CD4-positive, alpha-beta memory T cell (primary cell): Measurements from ENCODE around the gene RER1. TPM values are rescaled to one million over a fixed set of nuclear protein-coding genes. Genes with fewer than 3 reads are reported as not detected.

Experiments
- CTCF ChIA-PET: fragments of 350-600 bp; sonication (Branson Sonifier 250); formaldehyde crosslinking; loops from one replicate; lab custom pipeline; 2021; ENCODE audit warnings: inconsistent platforms; ENCODE audit not compliant: partially characterized antibody; lab: Charles Lee
- POLR2A ChIA-PET: fragments of 350-600 bp; sonication (Branson Sonifier 250); formaldehyde crosslinking; loops from one replicate; lab custom pipeline; 2021; ENCODE audit not compliant: partially characterized antibody; lab: Charles Lee
- DNase-seq, 5 donors: peaks; one replicate each; pipeline versions ENCODE4 v3.0.0 to v3.0.0-alpha.2; 2020 to 2022; ENCODE audit warnings: mixed read lengths in 1 of 5
- H3K27ac ChIP-seq: one replicate; pipeline ENCODE4 v1.7.0; 2013; ENCODE audit warnings: low read depth, low read length
- H3K27me3 ChIP-seq: 2 replicates; pipeline ENCODE4 v1.7.0; 2013; ENCODE audit warnings: mild to moderate bottlenecking, low read length, moderate library complexity; ENCODE audit not compliant: insufficient read depth
- H3K36me3 ChIP-seq: 2 replicates; pipeline ENCODE4 v1.7.0; 2013; ENCODE audit warnings: mild to moderate bottlenecking, low read length, moderate library complexity; ENCODE audit not compliant: insufficient read depth
- H3K4me1 ChIP-seq: 2 replicates; pipeline ENCODE4 v1.7.0; 2013; ENCODE audit warnings: mild to moderate bottlenecking, low read length, moderate library complexity; ENCODE audit not compliant: insufficient read depth
- H3K4me3 ChIP-seq, 2 donors: one replicate each; pipeline ENCODE4 v1.7.0; 2013; ENCODE audit warnings: low read length in 2 of 2, mild to moderate bottlenecking in 1 of 2
- H3K9me3 ChIP-seq, 2 donors: one replicate each; pipeline ENCODE4 v1.7.0; 2013; ENCODE audit warnings: low read length in 2 of 2, control low read depth in 1 of 2; ENCODE audit not compliant: control insufficient read depth in 1 of 2
- H3K27ac Mint-ChIP-seq, 7 donors: one replicate each; pipeline ENCODE4 v1.8.0; 2020 to 2021; ENCODE audit warnings: mixed read lengths in 7 of 7, mild to moderate bottlenecking in 6 of 7, inconsistent platforms in 3 of 7, moderate library complexity in 3 of 7
- H3K27me3 Mint-ChIP-seq, 2 donors: one replicate each; pipeline ENCODE4 v1.8.0; 2020 to 2021; ENCODE audit warnings: mixed read lengths in 2 of 2
- H3K36me3 Mint-ChIP-seq, 2 donors: one replicate each; pipeline ENCODE4 v1.8.0; 2020 to 2021; ENCODE audit warnings: mixed read lengths in 2 of 2, inconsistent platforms in 1 of 2, mild to moderate bottlenecking in 1 of 2
- H3K4me1 Mint-ChIP-seq, 4 donors: one replicate each; pipeline ENCODE4 v1.8.0; 2020 to 2021; ENCODE audit warnings: mixed read lengths in 4 of 4, mild to moderate bottlenecking in 1 of 4
- H3K4me3 Mint-ChIP-seq, 8 donors: one replicate each; pipeline ENCODE4 v1.8.0; 2020 to 2021; ENCODE audit warnings: mixed read lengths in 8 of 8, mild to moderate bottlenecking in 7 of 8, moderate library complexity in 6 of 8, inconsistent platforms in 3 of 8
- H3K9me3 Mint-ChIP-seq, 8 donors: one replicate each; pipeline ENCODE4 v1.8.0; 2020 to 2021; ENCODE audit warnings: mixed read lengths in 8 of 8, mild to moderate bottlenecking in 5 of 8, inconsistent platforms in 3 of 8, moderate library complexity in 1 of 8
- intact Hi-C: fragments of 100-400 bp; cut with micrococcal nuclease; formaldehyde crosslinking; loops from one replicate; pipeline ENCODE4 v1.15.1; 2023
- polyA plus RNA-seq, 2 donors: library from polyadenylated mRNA; unstranded; fragments of 300-500 nt; fragmentation: Illumina TruSeq; gene quantifications; one replicate each; pipeline ENCODE4 v1.2.3, GENCODE V29; 2021
- total RNA-seq, 2 experiments: library from RNA; stranded (reverse); gene quantifications; one replicate each; pipeline ENCODE4 v1.2.3, GENCODE V29; 2021

Gene RER1
- total and polyA plus RNA-seq, 4 experiments from 2014 or later, result 131 to 221 (median 150) TPM

DNA sequence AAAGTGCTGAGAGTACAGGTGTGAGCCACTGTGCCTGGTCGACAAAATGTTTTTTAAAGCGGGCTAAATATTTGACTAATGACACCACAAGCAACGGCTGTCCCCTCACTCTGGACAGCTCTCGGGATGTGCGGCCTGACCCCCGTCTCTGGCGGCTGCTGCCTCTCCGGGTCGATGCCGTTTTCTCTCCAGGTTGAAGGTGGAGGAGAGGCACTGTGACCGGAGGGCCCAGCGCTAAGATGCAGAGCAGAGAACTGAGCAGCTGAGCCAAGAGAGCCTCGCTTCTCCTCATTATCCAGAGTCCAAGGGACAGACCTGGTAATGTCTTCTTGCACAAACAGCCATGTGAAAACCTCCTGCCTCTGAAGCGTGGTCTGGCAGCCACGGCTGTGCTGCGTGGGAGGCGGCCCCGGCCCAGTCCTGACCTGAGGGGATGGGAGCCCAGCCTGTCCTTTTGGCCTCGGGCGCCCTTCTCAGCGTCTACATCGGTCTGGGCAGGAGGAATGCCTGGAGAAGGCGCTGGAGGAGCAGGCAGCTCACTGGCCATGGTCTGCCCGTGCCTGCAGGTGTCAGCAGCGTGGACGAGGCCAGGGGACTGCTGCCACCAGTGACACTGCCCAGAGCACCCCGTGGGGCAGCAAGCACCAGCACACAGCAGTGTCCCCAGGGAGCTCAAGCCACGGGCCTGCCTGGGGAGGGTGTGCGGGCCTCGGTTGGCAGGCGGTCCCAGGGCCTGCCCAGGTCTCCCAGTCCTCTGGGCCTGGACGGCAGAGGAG is 10.6 kb upstream of the RER1 start:
- Mint-ChIP-seq H3K36me3 (no peaks in the 10 kb centered on the region), H3K4me1 (peaks cover 0 to 3% (median 0%) of the 10 kb centered on the region in 4 donors), H3K4me3 (no peak overlapping the region), H3K27me3 (no peaks in the 10 kb centered on the region), H3K9me3 (no peaks in the 10 kb centered on the region), H3K27ac (no peak overlapping the region)
- no peak for DNase-seq
- intact Hi-C loops, result loop anchor here (1.0 kb wide), 2 partner anchors 182 to 186 kb away; no protein-coding TSS in a partner anchor
- Histone ChIP-seq H3K4me3 (no peak overlapping the region), H3K9me3 (no peaks in the 10 kb centered on the region), H3K36me3 (no peaks in the 10 kb centered on the region), H3K27me3 (no peaks in the 10 kb centered on the region), H3K27ac (no peak overlapping the region), H3K4me1 (peaks cover 9% of the 10 kb centered on the region)
- CTCF ChIA-PET, result interaction anchor here (0.9 to 10.5 kb wide), 12 partner anchors 10 to 291 kb away, joined by 3 to 236 read pairs (median 5); partner anchors contain the start of genes FAAP20, MORN1 and RER1
- POLR2A ChIA-PET, result interaction anchor here (0.6 to 4.2 kb wide), 6 partner anchors 11 to 186 kb away, joined by 3 to 68 read pairs (median 4); partner anchors contain the start of genes FAAP20, MORN1 and RER1

DNA sequence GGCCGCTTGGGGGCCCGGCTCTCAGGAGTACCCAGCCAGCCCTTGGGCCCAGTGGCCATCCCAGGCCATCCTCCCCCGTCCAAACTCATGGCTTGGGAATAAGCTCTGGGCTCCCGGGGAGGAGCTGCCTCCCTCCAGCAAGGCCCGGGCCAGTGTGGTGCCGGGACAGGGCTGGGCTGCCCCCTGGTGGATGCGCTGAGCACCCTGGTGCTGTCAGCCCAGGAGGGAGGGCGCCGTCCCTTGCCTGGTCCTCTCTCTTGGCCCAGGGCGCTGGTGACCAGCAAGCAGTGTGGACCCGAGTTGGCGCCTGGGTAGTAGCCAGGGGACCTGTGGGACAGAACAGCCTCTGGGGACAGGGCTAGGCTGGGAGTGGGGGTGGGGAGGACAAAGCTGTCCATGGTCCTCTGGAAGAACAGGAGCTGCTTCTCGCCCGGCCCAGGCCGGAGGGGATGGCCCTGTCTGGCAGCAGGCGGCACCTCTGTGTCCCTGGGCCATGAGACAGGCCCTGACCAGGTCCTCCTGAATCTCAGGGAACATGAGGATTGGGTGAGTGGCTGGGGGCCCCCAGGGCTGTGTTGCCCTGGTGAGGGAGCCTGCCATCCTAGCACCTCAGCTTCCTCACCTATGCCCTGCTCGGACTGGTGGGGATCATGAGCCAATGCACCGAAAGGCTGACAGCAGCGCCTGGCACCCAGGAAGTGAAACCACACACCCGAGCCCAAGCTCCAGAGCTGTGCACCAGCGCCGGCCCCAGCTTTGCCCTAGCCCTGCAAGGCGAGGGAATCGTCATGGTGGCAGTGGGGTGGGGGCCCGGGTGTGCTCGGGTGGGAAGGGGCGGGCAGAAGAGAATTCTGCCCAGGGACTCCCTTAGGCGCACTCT is 9.7 kb upstream of the RER1 start:
- Histone ChIP-seq H3K36me3 (no peaks in the 10 kb centered on the region), H3K27ac (no peak overlapping the region), H3K9me3 (no peaks in the 10 kb centered on the region), H3K27me3 (no peaks in the 10 kb centered on the region), H3K4me3 (no peak overlapping the region), H3K4me1 (peaks cover 9% of the 10 kb centered on the region)
- Mint-ChIP-seq H3K9me3 (no peaks in the 10 kb centered on the region), H3K36me3 (no peaks in the 10 kb centered on the region), H3K4me1 (peaks cover 0 to 3% (median 0%) of the 10 kb centered on the region in 4 donors), H3K27me3 (no peaks in the 10 kb centered on the region), H3K4me3 (no peak overlapping the region), H3K27ac (peak overlapping the region in 1 of 7 donors; percentile 35)
- intact Hi-C loops, result loop anchor here (1.0 kb wide), 2 partner anchors 183 to 187 kb away; no protein-coding TSS in a partner anchor
- DNase-seq, result peak; percentile 65 to 76 (median 70)
- CTCF ChIA-PET, result interaction anchor here (0.9 to 10.5 kb wide), 13 partner anchors 9 to 289 kb away, joined by 3 to 236 read pairs (median 5); partner anchors contain the start of genes FAAP20, MORN1 and RER1
- POLR2A ChIA-PET, result interaction anchor here (0.6 to 4.2 kb wide), 6 partner anchors 10 to 187 kb away, joined by 3 to 68 read pairs (median 4); partner anchors contain the start of genes FAAP20, MORN1 and RER1

DNA sequence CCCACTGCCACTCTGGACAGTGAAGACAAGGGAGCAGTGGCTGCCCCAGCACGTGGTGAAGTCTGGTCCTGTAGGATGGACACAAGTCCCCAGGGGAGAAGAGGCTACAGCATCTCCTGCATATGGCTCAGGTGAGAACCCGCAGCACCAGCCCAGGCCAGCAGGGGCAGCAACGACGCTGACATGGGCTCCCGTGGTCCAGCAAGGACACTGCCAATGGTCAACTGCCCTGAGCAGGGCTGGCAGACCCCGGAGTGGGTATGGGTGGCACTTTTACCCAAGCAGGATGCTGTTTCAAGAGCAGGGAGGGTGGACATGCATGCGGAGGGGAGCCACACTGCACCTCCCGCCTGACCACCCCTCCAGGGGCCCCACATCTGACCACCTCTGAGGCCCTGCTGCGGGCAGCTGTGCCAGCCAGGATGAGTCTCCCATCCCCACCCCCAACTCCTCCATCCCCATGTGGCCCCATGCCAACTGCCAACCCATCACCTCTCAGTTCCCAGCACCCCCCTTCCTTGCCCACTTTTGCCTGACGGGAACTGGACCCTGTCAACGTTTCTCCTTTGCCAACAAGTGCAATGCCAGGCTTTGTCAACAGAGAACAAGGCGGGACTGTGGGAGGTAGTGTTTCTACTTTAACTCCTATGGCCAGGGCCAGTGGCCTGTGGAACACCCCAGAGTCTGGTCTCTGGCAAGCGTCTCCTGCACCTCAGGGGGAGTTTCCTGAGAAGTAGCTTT is 8.8 kb upstream of the RER1 start:
- intact Hi-C loops, result no loop called here
- peaks cover 0 to 3% (median 0%) of the 10 kb centered on the region in 4 donors for H3K4me1 Mint-ChIP-seq
- Histone ChIP-seq H3K9me3 (no peaks in the 10 kb centered on the region), H3K4me1 (peaks cover 9% of the 10 kb centered on the region), H3K4me3 (no peak overlapping the region), H3K27me3 (no peaks in the 10 kb centered on the region), H3K36me3 (no peaks in the 10 kb centered on the region), H3K27ac (no peak overlapping the region)
- no peaks in the 10 kb centered on the region for H3K27me3 Mint-ChIP-seq
- no peak overlapping the region for H3K4me3 Mint-ChIP-seq
- no peaks in the 10 kb centered on the region for H3K9me3 Mint-ChIP-seq
- peak in 2 of 5 donors; percentile 11 to 15 for DNase-seq
- H3K27ac Mint-ChIP-seq, result no peak overlapping the region
- ChIA-PET CTCF (interaction anchor here (0.9 to 10.5 kb wide), 9 partner anchors 8 to 243 kb away, joined by 3 to 236 read pairs (median 9); partner anchors contain the start of genes FAAP20, MORN1 and RER1), POLR2A (interaction anchor here (1.3 to 4.2 kb wide), 4 partner anchors 9 to 188 kb away, joined by 5 to 68 read pairs (median 9); partner anchors contain the start of genes FAAP20, MORN1 and RER1)
- no peaks in the 10 kb centered on the region for H3K36me3 Mint-ChIP-seq

DNA sequence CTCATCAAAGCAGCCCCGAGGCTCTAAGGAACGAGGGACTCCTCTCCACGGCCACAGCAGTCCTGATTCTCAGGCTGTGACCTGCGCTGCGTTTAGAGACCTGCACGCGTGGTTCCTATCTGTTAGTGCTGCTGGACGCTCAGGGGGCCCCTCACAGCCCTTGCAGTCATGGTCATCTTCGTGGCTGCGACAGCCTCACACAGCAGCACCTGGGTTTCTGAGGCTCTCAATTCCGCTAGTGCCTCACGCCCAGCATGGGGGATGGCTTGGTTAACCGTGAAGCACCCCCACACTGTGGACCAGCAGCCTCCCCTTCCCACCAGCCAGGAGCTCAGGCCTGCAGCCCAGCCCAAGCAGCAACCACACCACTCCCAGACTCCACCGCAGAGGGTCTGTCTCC is 8.1 kb upstream of the RER1 start:
- peaks cover 0 to 3% (median 0%) of the 10 kb centered on the region in 4 donors for H3K4me1 Mint-ChIP-seq
- ChIA-PET POLR2A (interaction anchor here (2.0 kb wide), 1 partner anchor 189 kb away, joined by 10 read pairs; the partner anchor contains the start of gene FAAP20), CTCF (interaction anchor here (1.2 to 10.5 kb wide), 2 partner anchors 188 to 209 kb away, joined by 3 to 236 read pairs; partner anchors contain the start of gene FAAP20)
- Histone ChIP-seq H3K4me3 (no peak overlapping the region), H3K4me1 (peaks cover 9% of the 10 kb centered on the region), H3K36me3 (no peaks in the 10 kb centered on the region), H3K27ac (no peak overlapping the region), H3K27me3 (no peaks in the 10 kb centered on the region), H3K9me3 (no peaks in the 10 kb centered on the region)
- H3K4me3 Mint-ChIP-seq, result no peak overlapping the region
- no peaks in the 10 kb centered on the region for H3K27me3 Mint-ChIP-seq
- intact Hi-C loops, result no loop called here
- no peaks in the 10 kb centered on the region for H3K36me3 Mint-ChIP-seq
- H3K9me3 Mint-ChIP-seq, result no peaks in the 10 kb centered on the region
- no peak overlapping the region for H3K27ac Mint-ChIP-seq
- no peak for DNase-seq

DNA sequence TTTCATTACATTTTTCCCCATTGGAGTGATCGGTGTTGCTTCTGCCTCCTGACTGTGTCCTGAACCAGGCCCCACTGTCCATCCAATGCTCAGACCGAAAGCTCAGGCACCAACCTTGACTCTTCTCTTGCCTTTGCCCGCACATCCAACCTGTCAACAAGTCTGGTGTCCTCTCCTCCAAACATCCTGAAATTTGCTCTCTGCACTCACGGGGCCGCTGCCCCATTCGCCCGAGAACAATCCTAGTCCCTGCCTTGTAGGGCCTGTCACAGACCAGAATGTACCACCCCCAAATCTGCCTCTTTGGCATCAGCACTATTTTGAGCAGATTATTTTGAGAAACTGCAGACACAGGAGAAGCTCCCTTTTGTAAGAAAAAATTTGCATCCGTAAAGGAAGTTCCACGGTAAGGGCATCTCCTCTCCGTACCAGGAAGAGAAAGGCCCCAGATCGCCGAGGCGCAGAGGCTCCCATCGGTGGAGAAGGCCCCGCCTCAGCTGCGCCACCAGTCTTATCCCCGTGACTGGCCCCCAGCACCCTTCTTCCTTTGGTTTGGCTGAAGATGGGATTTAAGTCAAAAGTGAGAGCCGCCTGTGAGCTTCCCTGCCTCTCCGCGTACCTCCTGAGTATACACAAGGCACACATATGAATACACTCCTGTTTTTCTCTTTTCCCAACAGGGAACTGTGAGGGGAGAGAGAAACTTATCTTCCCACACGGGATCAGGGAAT is 7.3 kb upstream of the RER1 start:
- Mint-ChIP-seq H3K27me3 (no peaks in the 10 kb centered on the region), H3K27ac (peak overlapping the region in 1 of 7 donors; percentile 80), H3K4me1 (peaks cover 0 to 3% (median 0%) of the 10 kb centered on the region in 4 donors), H3K36me3 (no peaks in the 10 kb centered on the region), H3K4me3 (peak overlapping the region in 1 of 8 donors; percentile 41), H3K9me3 (no peaks in the 10 kb centered on the region)
- Histone ChIP-seq H3K27ac (no peak overlapping the region), H3K36me3 (no peaks in the 10 kb centered on the region), H3K4me3 (no peak overlapping the region), H3K4me1 (peaks cover 9% of the 10 kb centered on the region), H3K9me3 (no peaks in the 10 kb centered on the region), H3K27me3 (no peaks in the 10 kb centered on the region)
- POLR2A ChIA-PET, result interaction anchor here (2.0 kb wide), 1 partner anchor 189 kb away, joined by 10 read pairs; the partner anchor contains the start of gene FAAP20
- intact Hi-C loops, result no loop called here
- CTCF ChIA-PET, result interaction anchor here (1.2 to 10.5 kb wide), 2 partner anchors 189 to 210 kb away, joined by 3 to 236 read pairs; partner anchors contain the start of gene FAAP20
- no peak for DNase-seq
